GM12878 (cell line): Measurements from ENCODE around the gene KRT38. TPM values are rescaled to one million over a fixed set of nuclear protein-coding genes. Genes with fewer than 3 reads are reported as not detected.
"Not testable (repeated sequence)": the region's sequence is repeated elsewhere in the genome, so short reads cannot be mapped to it uniquely, and the experiment has no call there.

ENCODE experiments used
- ATAC-seq: fragments of 200-7000 bp; cut with Tn5 transposase; 3 replicates; pipeline ENCODE4 v1.9.1; 2020; ENCODE audit warnings: mild to moderate bottlenecking, moderate library complexity
- BruUV-seq: library from RNA; stranded (reverse); fragments of 400-500 nt; replicated peaks from 2 replicates; lab custom pipeline; 2021; lab: Mats Ljungman, UMichigan
- CTCF ChIA-PET: fragments of 300-600 bp; sonication (Branson Sonifier 250); formaldehyde crosslinking; extraction: SDS; loops from one replicate; lab custom pipeline; 2021; ENCODE audit warnings: inconsistent platforms; lab: Yijun Ruan, JAX
- POLR2A ChIA-PET: fragments of 350-600 bp; formaldehyde crosslinking; extraction: SDS; loops from one replicate; lab custom pipeline; 2021; ENCODE audit warnings: inconsistent platforms; lab: Charles Lee
- RAD21 ChIA-PET: fragments of 300-600 bp; sonication (Branson Sonifier 250); formaldehyde crosslinking; loops from one replicate; lab custom pipeline; 2023; ENCODE audit warnings: antibody characterized with exemption; ENCODE audit not compliant: unreplicated experiment; lab: Charles Lee
- SMC1A ChIA-PET: fragments of 300-600 bp; sonication (Branson Sonifier 250); formaldehyde crosslinking; loops from one replicate; lab custom pipeline; 2023; ENCODE audit not compliant: unreplicated experiment, uncharacterized antibody; lab: Charles Lee
- DNase-seq: peaks from one replicate; pipeline ENCODE4 v3.0.0-alpha.2; 2011; ENCODE audit warnings: low read depth, low spot score
- FAIRE-seq: peaks from 3 replicates; lab custom pipeline; 2011; peaks lifted over from hg19 to GRCh38; lab: Jason Lieb, UNC
- H2AFZ ChIP-seq: 2 replicates; pipeline ENCODE4 v1.6.0; 2011; ENCODE audit warnings: low read depth, low read length, control low read depth; ENCODE audit not compliant: control insufficient read depth
- H3K27ac ChIP-seq: 2 replicates; pipeline ENCODE4 v1.5.1; 2011; ENCODE audit warnings: control low read depth; ENCODE audit not compliant: control insufficient read depth, insufficient read depth
- H3K27me3 ChIP-seq, 2 experiments: replicated peaks in 1 of 2; 2 replicates each; pipeline versions ENCODE4 v1.6.0 to v1.6.1; 2011; ENCODE audit warnings: low read length in 1 of 2; ENCODE audit not compliant: control insufficient read depth in 2 of 2, insufficient read depth in 2 of 2
- H3K36me3 ChIP-seq, 2 experiments: 2 replicates each; pipeline ENCODE4 v1.5.1; 2011; ENCODE audit warnings: low read length in 1 of 2; ENCODE audit not compliant: control insufficient read depth in 2 of 2, insufficient read depth in 2 of 2
- H3K4me1 ChIP-seq: 2 replicates; pipeline ENCODE4 v1.6.1; 2011; ENCODE audit warnings: mild to moderate bottlenecking, low read length, moderate library complexity, mixed read lengths; ENCODE audit not compliant: control insufficient read depth, insufficient read depth
- H3K4me2 ChIP-seq: 2 replicates; pipeline ENCODE4 v1.6.0; 2011; ENCODE audit warnings: control low read depth; ENCODE audit not compliant: control insufficient read depth, insufficient read depth
- H3K4me3 ChIP-seq: fragments of 200-600 bp; sonication (generic); 2 replicates; pipeline ENCODE4 v1.5.1; 2016
- H3K79me2 ChIP-seq: 2 replicates; pipeline ENCODE4 v1.6.0; 2011; ENCODE audit warnings: low read length; ENCODE audit not compliant: control insufficient read depth, insufficient read depth
- H3K9ac ChIP-seq: 2 replicates; pipeline ENCODE4 v1.8.0; 2011; ENCODE audit warnings: low read length, control low read depth, mixed read lengths; ENCODE audit not compliant: control insufficient read depth, insufficient read depth
- H3K9me3 ChIP-seq: replicated peaks from 3 replicates; pipeline ENCODE4 v1.5.1; 2011; ENCODE audit warnings: mild to moderate bottlenecking, low read length; ENCODE audit not compliant: control insufficient read depth, insufficient read depth
- H4K20me1 ChIP-seq: 2 replicates; pipeline ENCODE4 v1.6.0; 2011; ENCODE audit not compliant: control insufficient read depth, insufficient read depth
- BHLHE40 ChIP-seq, 2 experiments: fragments of 450-650 bp in 1 of 2; IDR thresholded peaks; 2 replicates each; pipeline ENCODE4 v1.6.1; 2011 to 2017; ENCODE audit warnings: low read depth in 2 of 2, borderline replicate concordance in 1 of 2, improper control_type of control experiment in 1 of 2, low read length in 1 of 2, mild to moderate bottlenecking in 1 of 2
- CBFB ChIP-seq: IDR thresholded peaks from 2 replicates; pipeline ENCODE4 v1.6.1; 2016; ENCODE audit warnings: antibody characterized with exemption, low read depth
- CEBPZ ChIP-seq: fragments of 150-350 bp; IDR thresholded peaks from 2 replicates; pipeline ENCODE4 v1.6.1; 2016; ENCODE audit warnings: low read depth, low read length
- ETV6 ChIP-seq, 2 experiments: fragments of 450-650 bp in 1 of 2; IDR thresholded peaks in 1 of 2; conservative IDR thresholded peaks in 1 of 2; 2 replicates each; pipeline ENCODE4 v1.6.1; 2014; ENCODE audit warnings: antibody characterized with exemption in 1 of 2, borderline replicate concordance in 1 of 2, low read depth in 1 of 2, mild to moderate bottlenecking in 1 of 2, moderate library complexity in 1 of 2
- IKZF2 ChIP-seq, 2 experiments: fragments of 450-650 bp; IDR thresholded peaks; 2 replicates each; pipeline ENCODE4 v1.6.1; 2017; ENCODE audit warnings: mild to moderate bottlenecking in 2 of 2, moderate library complexity in 2 of 2
- IRF3 ChIP-seq: fragments of 450-650 bp; IDR thresholded peaks from 2 replicates; pipeline ENCODE4 v1.6.1; 2014; ENCODE audit warnings: mild to moderate bottlenecking
- POLR2A ChIP-seq: IDR thresholded peaks from 2 replicates; pipeline ENCODE4 v1.6.1; 2011; ENCODE audit warnings: low read depth, mild to moderate bottlenecking, low read length
- SMAD5 ChIP-seq: IDR thresholded peaks from 2 replicates; pipeline ENCODE4 v1.6.1; 2016; ENCODE audit warnings: antibody characterized with exemption, low read depth
- ZBTB33 ChIP-seq: fragments of 450-650 bp; IDR thresholded peaks from 2 replicates; pipeline ENCODE4 v1.6.1; 2017; ENCODE audit warnings: mild to moderate bottlenecking
- WGBS: methylation state at CpG from one replicate; pipeline ENCODE4 v1.1.6; 2016; ENCODE audit warnings: low lambda C conversion rate; ENCODE audit not compliant: insufficient replicate concordance, insufficient coverage; ENCODE audit errors: missing lambda C conversion rate; 5-methylcytosine and 5-hydroxymethylcytosine counted together
- in situ Hi-C: fragments of 300-500 bp; cut with MboI; formaldehyde crosslinking; loops from 9 replicates; pipeline ENCODE4 v1.14.3; 2018; ENCODE audit warnings: mixed read lengths
- intact Hi-C: fragments of 100-400 bp; cut with micrococcal nuclease; formaldehyde crosslinking; loops from one replicate; pipeline ENCODE4 v1.14.2; 2022; ENCODE audit not compliant: unreplicated experiment
- polyA plus RNA-seq, 11 experiments: library from polyadenylated mRNA; depleted of rRNA in 4 of 11; unstranded in 6 of 11; stranded (reverse) in 5 of 11; fragments of >200 nt; fragmentation: Nextera tagmentation in 4 of 11; fragmentation: Illumina TruSeq in 1 of 11; extraction: Ambion mirVana in 4 of 11; extraction: Trizol in 1 of 11; gene quantifications; 1 replicate in 1 of 11; 2 replicates in 10 of 11; pipeline versions ENCODE4 v1.2.1 to v1.2.3, GENCODE V29; 2011 to 2016; ENCODE audit warnings: inconsistent platforms in 2 of 11, missing spikeins in 2 of 11, low read depth in 1 of 11
- total RNA-seq, 4 experiments: library from RNA; depleted of rRNA in 3 of 4; stranded (reverse); fragments of >200 nt in 3 of 4; fragmentation: Illumina TruSeq in 1 of 4; extraction: Trizol in 1 of 4; gene quantifications; 2 replicates each; pipeline versions ENCODE4 v1.2.1 to v1.2.3, GENCODE V29; 2013 to 2021

Gene KRT38
- total and polyA plus RNA-seq, 10 of the 15 experiments (the other 5 are each of a cell fraction or from before 2014, with no cell fraction given) = not detected

DNA sequence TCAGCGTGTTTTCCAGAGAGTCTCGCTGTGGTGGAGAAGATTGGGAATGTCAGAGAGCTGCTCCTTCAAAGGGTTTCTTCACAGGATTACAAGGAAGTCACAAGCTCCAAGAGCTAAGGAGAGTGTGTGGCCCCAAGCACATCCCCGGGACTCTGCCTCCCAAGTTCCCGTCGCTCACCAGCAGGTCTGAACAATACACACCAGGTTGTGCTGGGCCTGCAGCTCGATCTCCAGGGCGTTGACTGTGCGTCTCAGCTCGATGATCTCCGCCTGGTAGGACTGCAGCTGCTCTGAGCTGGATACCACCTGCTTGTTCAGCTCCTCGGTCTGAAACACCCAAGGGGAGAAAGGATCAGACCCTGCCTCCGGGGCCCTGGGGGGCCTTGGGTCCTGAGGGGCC, 45.7 kb downstream of the KRT38 start:
- RAD21 ChIA-PET, CTCF ChIA-PET, ATAC-seq, H3K9ac ChIP-seq, H3K79me2 ChIP-seq, H3K27ac ChIP-seq, H3K27me3 ChIP-seq, in situ Hi-C loops, H3K4me3 ChIP-seq, intact Hi-C loops, H3K4me2 ChIP-seq, FAIRE-seq, H3K4me1 ChIP-seq, H2AFZ ChIP-seq, H3K36me3 ChIP-seq, BruUV-seq, POLR2A ChIA-PET, SMC1A ChIA-PET, H3K9me3 ChIP-seq, DNase-seq, H4K20me1 ChIP-seq: not testable (repeated sequence)
- 16% methylated on average over 12 of the region's 12 CpGs for WGBS

DNA sequence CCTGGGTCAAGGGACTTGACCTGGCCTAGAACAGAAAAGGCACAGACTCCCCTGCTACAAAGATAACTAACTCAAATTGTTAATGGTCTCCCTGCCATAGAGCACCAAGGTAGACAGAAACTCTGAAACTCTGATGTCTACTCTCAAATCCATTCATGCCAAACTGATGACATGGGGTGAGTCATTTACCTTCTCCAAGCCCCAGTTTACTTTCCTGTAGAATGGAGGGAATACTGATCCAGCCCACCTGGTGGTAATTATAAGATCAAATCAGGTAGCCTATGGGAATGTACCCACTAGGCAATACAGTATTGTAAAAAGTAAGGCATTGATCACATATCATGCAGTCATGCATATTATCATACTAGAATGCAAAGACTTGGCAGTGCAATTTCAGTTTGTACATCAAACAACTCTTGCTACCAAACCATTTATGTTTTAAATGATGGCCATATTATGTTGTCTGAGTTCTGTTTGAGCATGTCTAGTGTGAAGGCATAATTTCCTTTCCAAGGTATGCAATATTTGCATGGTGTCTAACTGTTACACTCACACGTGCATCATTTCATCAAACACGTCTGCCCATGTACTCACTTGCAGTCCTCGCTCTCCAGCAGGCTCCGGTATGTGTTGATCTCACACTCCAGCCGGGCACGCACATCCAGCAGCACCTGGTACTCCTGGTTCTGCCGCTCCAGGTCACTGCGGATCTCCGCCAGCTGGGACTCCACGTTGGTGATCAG, 46.4 kb downstream of the KRT38 start:
- no peak for ATAC-seq
- in situ Hi-C loops (no loop called here), intact Hi-C loops (no loop called here)
- ChIA-PET CTCF (no interaction called here), SMC1A (no interaction called here), RAD21 (no interaction called here), POLR2A (no interaction called here)
- no peaks in the 10 kb centered on the region for H3K79me2 ChIP-seq
- H3K9me3 ChIP-seq = no peaks in the 10 kb centered on the region
- no peak overlapping the region for H3K9ac ChIP-seq
- DNase-seq = no peak
- no peak overlapping the region for H3K4me2 ChIP-seq
- no peaks in the 10 kb centered on the region for H4K20me1 ChIP-seq
- no peaks in the 10 kb centered on the region for H3K4me1 ChIP-seq
- no peak for FAIRE-seq
- no peak overlapping the region for H2AFZ ChIP-seq
- no peak overlapping the region for H3K4me3 ChIP-seq
- no TSS peak for BruUV-seq
- 35% methylated on average over 10 of the region's 10 CpGs for WGBS
- no peaks in the 10 kb centered on the region for H3K36me3 ChIP-seq
- peaks cover 0 to 3% of the 10 kb centered on the region in 2 experiments; a peak in 2 of 4 replicates for H3K27me3 ChIP-seq
- no peak overlapping the region for H3K27ac ChIP-seq
- TF ChIP-seq POLR2A = no peak
- no peak for TF ChIP-seq CEBPZ
- no peak for TF ChIP-seq IRF3
- TF ChIP-seq SMAD5 = no peak
- TF ChIP-seq ZBTB33 = no peak
- no peak for TF ChIP-seq ETV6 (conservative IDR thresholded peaks at IDR 0.05 in 1 of 2, IDR thresholded peaks at IDR 0.05 in 1 of 2; ENCODE audit: borderline replicate concordance in 1 of 2, low read depth in 1 of 2)
- no peak for TF ChIP-seq BHLHE40 (IDR thresholded peaks at IDR 0.05; ENCODE audit: borderline replicate concordance in 1 of 2, low read depth in 2 of 2, low read length in 1 of 2)
- TF ChIP-seq CBFB = no peak
- no peak for TF ChIP-seq IKZF2 (IDR thresholded peaks at IDR 0.05)
